ENCODE results near the gene CCDC97.

Gene CCDC97

GRCh38 chr19:41356984-41357739, 47.2 kb downstream of the CCDC97 start:
- Histone ChIP-seq H3K4me3 (ENCODE audit: low read depth, low read length) (no peak overlapping the region), H3K27me3 (ENCODE audit: insufficient read depth, low read depth, severe bottlenecking) (peaks cover 5% of the 10 kb centered on the region), H3K9me3 (ENCODE audit: severe bottlenecking) (no peaks in the 10 kb centered on the region), H3K36me3 (no peaks in the 10 kb centered on the region), H3K27ac (no peak overlapping the region)
- no peak for DNase-seq
- no peak for TF ChIP-seq CTCF (IDR thresholded peaks at IDR 0.05; ENCODE audit: low read depth, low read length)

DNA sequence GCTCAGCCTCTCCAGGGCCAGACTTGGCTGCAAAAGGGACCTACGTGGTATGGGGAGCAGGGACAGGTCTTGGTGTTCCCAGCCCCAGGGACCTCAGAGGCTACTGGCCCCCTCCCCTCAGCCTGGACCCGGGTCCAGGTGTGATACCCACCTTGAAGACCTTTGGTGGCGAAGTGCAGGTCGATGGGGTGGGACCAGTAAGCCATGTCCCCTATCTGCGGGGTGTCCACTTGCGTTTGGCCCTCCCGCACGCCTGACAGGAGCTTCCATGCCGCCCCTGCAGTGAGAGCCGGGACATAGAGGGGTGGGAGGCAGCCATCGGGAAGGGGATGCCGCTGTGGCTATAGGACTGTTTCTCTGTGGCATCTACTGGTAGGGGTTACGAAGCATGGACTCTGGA, 47.8 kb downstream of the CCDC97 start:
- no peak for TF ChIP-seq CTCF (IDR thresholded peaks at IDR 0.05; ENCODE audit: low read depth, low read length)
- Histone ChIP-seq H3K27me3 (ENCODE audit: insufficient read depth, low read depth, severe bottlenecking) (peaks cover 2% of the 10 kb centered on the region), H3K27ac (no peak overlapping the region), H3K9me3 (ENCODE audit: severe bottlenecking) (no peaks in the 10 kb centered on the region), H3K4me3 (ENCODE audit: low read depth, low read length) (no peak overlapping the region), H3K36me3 (no peaks in the 10 kb centered on the region)
- DNase-seq = no peak

GRCh38 chr19:41359741-41360140, 49.8 kb downstream of the CCDC97 start:
- no peak for DNase-seq
- no peak for TF ChIP-seq CTCF (IDR thresholded peaks at IDR 0.05; ENCODE audit: low read depth, low read length)
- no peak overlapping the region for H3K4me3 ChIP-seq (ENCODE audit: low read depth, low read length)

DNA sequence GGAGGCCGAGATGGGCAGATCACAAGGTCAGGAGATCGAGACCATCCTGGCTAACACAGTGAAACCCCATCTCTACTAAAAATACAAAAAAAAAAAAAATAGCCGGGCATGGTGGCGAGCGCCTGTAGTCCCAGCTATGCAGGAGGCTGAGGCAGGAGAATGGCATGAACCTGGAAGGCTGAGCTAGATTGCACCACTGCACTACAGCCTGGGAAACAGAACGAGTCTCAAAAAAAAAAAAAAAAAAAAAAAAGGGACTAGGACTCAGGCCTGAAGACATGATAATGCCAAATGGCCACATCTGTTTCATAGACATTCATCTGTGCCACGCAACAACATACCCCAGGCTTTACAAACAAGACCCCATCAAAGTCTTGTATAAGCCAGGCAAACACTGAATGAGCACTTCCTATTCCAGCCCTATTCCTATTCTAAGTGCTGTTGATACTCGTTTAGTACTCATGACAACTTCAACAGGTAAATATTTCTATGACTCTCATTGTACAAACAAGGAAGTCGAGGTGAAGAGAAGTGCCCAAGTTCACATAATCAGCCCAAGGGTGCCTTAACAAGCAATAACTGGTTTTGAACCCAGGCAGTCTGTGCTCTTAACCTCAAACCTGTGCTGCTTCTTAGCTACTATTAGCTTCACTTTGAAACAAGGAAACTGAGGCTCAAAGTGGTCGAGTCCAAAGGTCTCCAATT, 52.3 kb downstream of the CCDC97 start:
- Histone ChIP-seq H3K4me3 (ENCODE audit: low read depth, low read length) (no peak overlapping the region), H3K36me3 (0 out of 2 replicates have a peak, but pooled peaks cover 3% of the 10 kb centered on the region), H3K27me3 (ENCODE audit: insufficient read depth, low read depth, severe bottlenecking) (no peaks in the 10 kb centered on the region), H3K9me3 (ENCODE audit: severe bottlenecking) (no peaks in the 10 kb centered on the region), H3K27ac (no peak overlapping the region)
- DNase-seq = no peak
- TF ChIP-seq CTCF (IDR thresholded peaks at IDR 0.05; ENCODE audit: low read depth, low read length) = no peak

More at GRCh38 chr19:41359741-41360140, 49.8 kb downstream of the CCDC97 start:
- H3K27me3 ChIP-seq (ENCODE audit: insufficient read depth, low read depth, severe bottlenecking) = no peaks in the 10 kb centered on the region
- no peaks in the 10 kb centered on the region for H3K9me3 ChIP-seq (ENCODE audit: severe bottlenecking)
- no peak overlapping the region for H3K27ac ChIP-seq
- H3K36me3 ChIP-seq = 0 out of 2 replicates have a peak, but pooled peaks cover 3% of the 10 kb centered on the region

GRCh38 chr19:41363371-41363752, 53.4 kb downstream of the CCDC97 start:
- no peak for DNase-seq
- Histone ChIP-seq H3K4me3 (ENCODE audit: low read depth, low read length) (peak overlapping the region; percentile 94), H3K27me3 (ENCODE audit: insufficient read depth, low read depth, severe bottlenecking) (no peaks in the 10 kb centered on the region), H3K27ac (peak overlapping the region; percentile 100), H3K9me3 (ENCODE audit: severe bottlenecking) (no peaks in the 10 kb centered on the region), H3K36me3 (0 out of 2 replicates have a peak, but pooled peaks cover 3% of the 10 kb centered on the region)
- no peak for TF ChIP-seq CTCF (IDR thresholded peaks at IDR 0.05; ENCODE audit: low read depth, low read length)
